Measurements from ENCODE around the gene GALK2. TPM values are rescaled to one million over a fixed set of nuclear protein-coding genes. Genes with fewer than 3 reads are reported as not detected.

Gene GALK2
- total RNA-seq, 1 experiment from 2014 or later: 29.0 TPM

GRCh38 chr15:49185473-49185872 lies 15.4 kb downstream of the GALK2 start:
- Histone ChIP-seq H3F3A (ENCODE audit: insufficient read depth, low read depth) (no peaks in the 10 kb centered on the region), H2AFZ (no peak overlapping the region), H3K27ac (no peak overlapping the region), H3K79me2 (ENCODE audit: low read depth) (no peaks in the 10 kb centered on the region), H3K27me3 (ENCODE audit: insufficient read depth, low read depth) (no peaks in the 10 kb centered on the region), H3K9me2 (ENCODE audit: insufficient read depth) (no peaks in the 10 kb centered on the region), H3K4me1 (replicated peaks; ENCODE audit: insufficient read depth) (no peaks in the 10 kb centered on the region), H3K4me3 (no peak overlapping the region), H3K4me2 (no peak overlapping the region), H4K20me1 (ENCODE audit: insufficient read depth) (no peaks in the 10 kb centered on the region), H3K36me3 (ENCODE audit: low read depth) (no peaks in the 10 kb centered on the region), H3K9me3 (ENCODE audit: insufficient read depth, low read depth) (no peaks in the 10 kb centered on the region)
- no peak for DNase-seq
- BruUV-seq (replicated peaks): no TSS peak
- POLR2A ChIA-PET (ENCODE audit: unreplicated experiment): no interaction called here
- no peak for TF ChIP-seq CTCF (conservative IDR thresholded peaks at IDR 0.05)
- no peak for TF ChIP-seq EZH2 (IDR thresholded peaks at IDR 0.05; ENCODE audit: low read depth)
- intact Hi-C loops (cut with micrococcal nuclease; ENCODE audit: unreplicated experiment): no loop called here
- CTCF ChIA-PET: no interaction called here

- ChIA-PET CTCF (no interaction called here), POLR2A (ENCODE audit: unreplicated experiment) (no interaction called here)
- Histone ChIP-seq H3K27me3 (ENCODE audit: insufficient read depth, low read depth) (no peaks in the 10 kb centered on the region), H3K9me2 (ENCODE audit: insufficient read depth) (no peaks in the 10 kb centered on the region), H3K36me3 (ENCODE audit: low read depth) (no peaks in the 10 kb centered on the region), H3K79me2 (ENCODE audit: low read depth) (no peaks in the 10 kb centered on the region), H3K9me3 (ENCODE audit: insufficient read depth, low read depth) (no peaks in the 10 kb centered on the region), H3K4me3 (no peak overlapping the region), H3F3A (ENCODE audit: insufficient read depth, low read depth) (no peaks in the 10 kb centered on the region), H4K20me1 (ENCODE audit: insufficient read depth) (no peaks in the 10 kb centered on the region), H3K4me2 (no peak overlapping the region), H3K4me1 (replicated peaks; ENCODE audit: insufficient read depth) (no peaks in the 10 kb centered on the region), H3K27ac (no peak overlapping the region), H2AFZ (no peak overlapping the region)
- BruUV-seq (replicated peaks): no TSS peak
- DNase-seq: no peak
- intact Hi-C loops (cut with micrococcal nuclease; ENCODE audit: unreplicated experiment): no loop called here
- TF ChIP-seq CTCF (conservative IDR thresholded peaks at IDR 0.05) (no peak), EZH2 (IDR thresholded peaks at IDR 0.05; ENCODE audit: low read depth) (no peak)
Measured at GRCh38 chr15:49187549-49188245, 17.6 kb downstream of the GALK2 start.

- intact Hi-C loops (cut with micrococcal nuclease; ENCODE audit: unreplicated experiment): no loop called here
- DNase-seq: no peak
- no peaks in the 10 kb centered on the region for H3K4me1 ChIP-seq (replicated peaks; ENCODE audit: insufficient read depth)
- CTCF ChIA-PET: no interaction called here
- H3K27me3 ChIP-seq (ENCODE audit: insufficient read depth, low read depth): no peaks in the 10 kb centered on the region
- no peak overlapping the region for H3K4me2 ChIP-seq
- no peak overlapping the region for H3K27ac ChIP-seq
- H3K4me3 ChIP-seq: no peak overlapping the region
- POLR2A ChIA-PET (ENCODE audit: unreplicated experiment): no interaction called here
- H4K20me1 ChIP-seq (ENCODE audit: insufficient read depth): no peaks in the 10 kb centered on the region
- no peaks in the 10 kb centered on the region for H3K79me2 ChIP-seq (ENCODE audit: low read depth)
- no peaks in the 10 kb centered on the region for H3K36me3 ChIP-seq (ENCODE audit: low read depth)
- H3K9me2 ChIP-seq (ENCODE audit: insufficient read depth): no peaks in the 10 kb centered on the region
- no peaks in the 10 kb centered on the region for H3K9me3 ChIP-seq (ENCODE audit: insufficient read depth, low read depth)
- no TSS peak for BruUV-seq (replicated peaks)
- no peak for TF ChIP-seq EZH2 (IDR thresholded peaks at IDR 0.05; ENCODE audit: low read depth)
- no peak for TF ChIP-seq CTCF (conservative IDR thresholded peaks at IDR 0.05)
- no peak overlapping the region for H2AFZ ChIP-seq
- no peaks in the 10 kb centered on the region for H3F3A ChIP-seq (ENCODE audit: insufficient read depth, low read depth)
Measured at GRCh38 chr15:49188933-49189332, 18.9 kb downstream of the GALK2 start.
